Measurements from ENCODE around the gene TTBK2. TPM values are rescaled to one million over a fixed set of nuclear protein-coding genes. Genes with fewer than 3 reads are reported as not detected.

TTBK2 gene
- total RNA-seq, 1 experiment from 2014 or later: 10.6 TPM

GRCh38 chr15:42712584-42712983, 208.0 kb downstream of the TTBK2 start (continued):
- TF ChIP-seq SP1 (IDR thresholded peaks at IDR 0.05; ENCODE audit: low read depth): no peak

GRCh38 chr15:42711746-42712145, 208.8 kb downstream of the TTBK2 start:
- Histone ChIP-seq H3K79me2 (ENCODE audit: insufficient read depth, low read length) (no peaks in the 10 kb centered on the region), H3K27ac (ENCODE audit: low read depth, low read length) (no peak overlapping the region), H3K4me2 (ENCODE audit: low read length) (no peak overlapping the region), H3K9ac (ENCODE audit: low read length) (no peak overlapping the region), H3K9me2 (ENCODE audit: insufficient read depth) (no peaks in the 10 kb centered on the region), H3K4me3 (replicated peaks in 1 of 2; ENCODE audit: low read depth in 1 of 2, low read length in 2 of 2) (no peak overlapping the region), H3K9me3 (ENCODE audit: control insufficient read depth in 1 of 2, insufficient read depth in 1 of 2, low read depth in 1 of 2, low read length in 2 of 2) (no peaks in the 10 kb centered on the region), H4K20me1 (ENCODE audit: insufficient read depth) (no peaks in the 10 kb centered on the region), H2AFZ (ENCODE audit: low read depth, low read length, poor library complexity, severe bottlenecking) (no peak overlapping the region), H3K36me3 (ENCODE audit: control insufficient read depth in 1 of 2, insufficient read depth in 2 of 2, low read length in 2 of 2) (no peaks in the 10 kb centered on the region), H3K27me3 (ENCODE audit: insufficient read depth, low read length) (no peaks in the 10 kb centered on the region), H3K4me1 (ENCODE audit: control insufficient read depth in 1 of 2, insufficient read depth in 2 of 2, low read length in 2 of 2) (0 out of 4 replicates have a peak, but pooled peaks cover 0 to 3% of the 10 kb centered on the region in 2 experiments)
- no peak for ATAC-seq
- DNase-seq (ENCODE audit: low read depth, low spot score): no peak
- POLR2A ChIA-PET: no interaction called here
- TF ChIP-seq FOSL1 (IDR thresholded peaks at IDR 0.05; ENCODE audit: low read depth) (no peak), RAD21 (IDR thresholded peaks at IDR 0.05; ENCODE audit: low read depth) (no peak), ATF3 (IDR thresholded peaks at IDR 0.05) (no peak), EZH2 (IDR thresholded peaks at IDR 0.05) (no peak), ZBTB33 (IDR thresholded peaks at IDR 0.05; ENCODE audit: extremely low read depth, insufficient replicate concordance, low read length) (no peak), SP1 (IDR thresholded peaks at IDR 0.05; ENCODE audit: low read depth) (no peak), JUND (IDR thresholded peaks at IDR 0.05) (no peak), ELF1 (IDR thresholded peaks at IDR 0.05; ENCODE audit: borderline replicate concordance, low read depth) (no peak), POLR2AphosphoS5 (IDR thresholded peaks at IDR 0.05; ENCODE audit: low read depth, low read length) (no peak), EZH2phosphoT487 (IDR thresholded peaks at IDR 0.05; ENCODE audit: borderline replicate concordance) (no peak), TCF7L2 (IDR thresholded peaks at IDR 0.05; ENCODE audit: borderline replicate concordance, extremely low read depth, insufficient read depth, insufficient read length) (no peak), CBX3 (IDR thresholded peaks at IDR 0.05; ENCODE audit: low read depth) (no peak), CTCF (IDR thresholded peaks at IDR 0.05 in 2 of 3, conservative IDR thresholded peaks at IDR 0.05 in 1 of 3; ENCODE audit: borderline replicate concordance in 1 of 3, insufficient read depth in 1 of 3, low read depth in 2 of 3, low read length in 2 of 3) (no peak), ZFX (IDR thresholded peaks at IDR 0.05) (no peak)
- intact Hi-C loops (cut with micrococcal nuclease): no loop called here
- BruUV-seq (replicated peaks): no TSS peak
- RAD21 ChIA-PET (ENCODE audit: low non-redundant PET in 1 of 2, low total read pairs in 2 of 2, uncharacterized antibody in 2 of 2, unreplicated experiment in 2 of 2): no interaction called here
- CTCF ChIA-PET: no interaction called here
